ENCODE measurements around the gene NOP58. TPM values are rescaled to one million over a fixed set of nuclear protein-coding genes. Genes with fewer than 3 reads are reported as not detected.

NOP58 gene
- total and polyA plus RNA-seq, 12 donors = 18.7 to 68.5 (median 23.0) TPM

DNA sequence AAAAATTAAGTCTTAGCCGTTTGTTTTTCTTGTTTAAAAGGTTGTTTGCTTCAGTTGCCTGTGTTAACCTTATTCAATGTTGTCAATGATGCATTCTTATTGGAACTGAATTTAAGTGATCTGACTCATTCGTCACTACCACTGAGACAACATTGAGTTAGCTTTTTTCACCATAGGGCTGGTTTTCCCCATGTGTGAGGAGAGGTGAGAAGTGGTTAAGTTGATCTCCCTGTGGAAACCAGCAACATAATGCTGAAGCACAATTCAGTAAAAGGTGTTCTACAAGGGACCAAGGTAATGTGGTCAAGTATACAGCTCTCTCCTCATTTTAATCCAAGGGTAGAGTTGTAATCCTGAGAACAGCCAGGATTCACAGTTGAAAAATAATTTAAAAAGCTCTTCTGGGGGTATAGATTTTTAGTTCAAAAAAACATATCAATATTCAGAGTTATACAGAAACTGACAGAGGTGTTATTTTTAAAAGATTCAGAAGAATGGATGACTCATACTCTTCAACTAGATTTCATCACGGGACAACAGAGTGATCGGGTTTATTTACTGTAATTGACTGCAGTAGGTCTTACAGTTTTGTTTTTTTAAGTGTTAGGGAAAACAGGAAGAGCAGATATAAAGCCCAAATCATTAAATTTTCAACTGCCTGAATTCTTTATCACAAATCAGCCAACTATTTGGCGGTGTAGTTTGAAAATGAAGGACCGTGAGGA is 12.6 kb downstream of the NOP58 start:
- Histone ChIP-seq H3K4me3 (no peak overlapping the region), H3K4me1 (peaks cover 0 to 39% (median 22%) of the 10 kb centered on the region in 9 donors), H3K36me3 (peaks cover 0 to 79% (median 32%) of the 10 kb centered on the region in 9 donors), H3K9me3 (no peaks in the 10 kb centered on the region), H3K27ac (peak overlapping the region in 4 of 10 donors; percentile 1 to 59 (median 6)), H3K27me3 (no peaks in the 10 kb centered on the region)
- DNase-seq (no peak), ATAC-seq (no peak)
- intact Hi-C loops (cut with DNase I) = loop anchor here in 3 of 10 donors (2.0 to 5.0 kb wide), 2 partner anchors 99 kb away; partner anchors contain the start of gene BMPR2 (in 3 of the 3)
- 68 to 70% methylated on average over 6 of the region's 6 CpGs for WGBS, 2 donors
- TF ChIP-seq CTCF (IDR thresholded peaks at IDR 0.05) = no peak

DNA sequence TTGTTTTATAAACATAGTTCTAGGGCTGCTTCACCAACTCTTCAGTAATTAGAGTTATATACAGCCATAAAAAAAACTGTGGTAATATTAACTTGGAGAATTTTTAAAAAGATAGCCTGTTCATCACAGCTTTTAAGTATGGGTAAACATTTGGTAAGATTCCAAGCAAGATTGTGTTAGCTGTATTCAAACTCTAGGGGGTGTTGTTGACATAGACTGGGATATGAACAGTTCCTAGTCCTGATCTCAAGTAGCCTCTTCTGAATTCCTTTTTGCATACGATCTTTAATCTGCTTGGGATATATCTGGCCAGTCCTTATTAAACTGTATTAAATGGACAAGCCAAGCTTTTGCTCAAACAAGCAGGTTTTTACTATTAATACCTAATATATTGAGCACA is 13.4 kb downstream of the NOP58 start:
- peaks cover 0 to 32% (median 21%) of the 10 kb centered on the region in 9 donors for H3K4me1 ChIP-seq
- DNase-seq (no peak), ATAC-seq (peak in 7 of 8 donors; percentile 57 to 84 (median 74))
- peaks cover 0 to 86% (median 38%) of the 10 kb centered on the region in 9 donors for H3K36me3 ChIP-seq
- peak overlapping the region in 2 of 10 donors; percentile 1 to 59 for H3K27ac ChIP-seq
- intact Hi-C loops (cut with DNase I) = loop anchor here in 3 of 10 donors (2.0 to 5.0 kb wide), 2 partner anchors 98 kb away; partner anchors contain the start of gene BMPR2 (in 3 of the 3)
- no peaks in the 10 kb centered on the region for H3K27me3 ChIP-seq
- WGBS, 2 donors = 3 to 12% methylated on average over 1 of the region's 1 CpG
- TF ChIP-seq CTCF (IDR thresholded peaks at IDR 0.05) = peak; percentile 28 to 80 (median 65)
- H3K9me3 ChIP-seq = no peaks in the 10 kb centered on the region
- H3K4me3 ChIP-seq = no peak overlapping the region

DNA sequence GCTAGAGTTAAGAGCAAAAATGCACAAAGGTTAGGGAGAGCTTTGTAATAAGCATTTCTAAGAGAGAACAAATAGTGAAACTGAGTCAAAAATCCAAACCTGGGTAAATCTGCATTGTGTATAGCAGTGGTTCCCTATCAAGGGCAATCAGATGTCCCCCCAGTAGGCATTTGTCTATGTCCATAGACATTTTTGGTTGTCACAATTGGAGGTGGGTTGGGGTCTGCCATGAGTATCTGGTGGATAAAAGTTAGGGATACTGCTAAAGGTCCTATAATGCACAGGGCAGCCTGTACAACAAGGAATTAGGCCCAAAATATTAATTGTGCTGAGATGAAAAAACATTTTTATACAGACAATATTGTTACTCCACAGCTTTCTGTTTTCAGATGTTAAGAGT is 21.0 kb downstream of the NOP58 start:
- intact Hi-C loops (cut with DNase I) = loop anchor here in 2 of 10 donors (10.0 kb wide), 2 partner anchors 88 to 238 kb away; partner anchors contain the start of gene BMPR2 (in 1 of the 2)
- H3K9me3 ChIP-seq = no peaks in the 10 kb centered on the region

More for the DNA sequence above, 21.0 kb downstream of the NOP58 start:
- no peaks in the 10 kb centered on the region for H3K27me3 ChIP-seq
- ATAC-seq (no peak), DNase-seq (no peak)
- peaks cover 0 to 7% (median 0%) of the 10 kb centered on the region in 9 donors for H3K4me1 ChIP-seq
- H3K4me3 ChIP-seq = no peak overlapping the region
- TF ChIP-seq CTCF (IDR thresholded peaks at IDR 0.05) = no peak
- no peak overlapping the region for H3K27ac ChIP-seq
- H3K36me3 ChIP-seq = peaks cover 0 to 100% (median 62%) of the 10 kb centered on the region in 9 donors

Measured in heart right ventricle (tissue), 16 donors.